Panc1 (cell line): ENCODE results near the gene ZNF808. TPM values are rescaled to one million over a fixed set of nuclear protein-coding genes. Genes with fewer than 3 reads are reported as not detected.
"Not testable (repeated sequence)": the region's sequence is repeated elsewhere in the genome, so short reads cannot be mapped to it uniquely, and the experiment has no call there.

Source experiments
- ATAC-seq: fragments of 200-7000 bp; cut with Tn5 transposase; 2 replicates; pipeline ENCODE4 v1.9.1; 2020; ENCODE audit warnings: mild to moderate bottlenecking, moderate library complexity
- BruUV-seq: library from RNA; stranded (reverse); fragments of 400-500 nt; replicated peaks from 2 replicates; lab custom pipeline; 2021; lab: Mats Ljungman, UMichigan
- CTCF ChIA-PET: fragments of 300-600 bp; sonication (Branson Sonifier 250); formaldehyde crosslinking; loops from one replicate; lab custom pipeline; 2022; ENCODE audit warnings: antibody characterized with exemption; lab: Charles Lee
- POLR2A ChIA-PET: fragments of 300-600 bp; sonication (Branson Sonifier 250); formaldehyde crosslinking; loops from one replicate; lab custom pipeline; 2022; ENCODE audit warnings: antibody characterized with exemption; lab: Charles Lee
- DNase-seq: peaks from one replicate; pipeline ENCODE4 v3.0.0-alpha.2; 2010; ENCODE audit warnings: low read depth, low spot score
- H3K27ac ChIP-seq: 2 replicates; pipeline ENCODE4 v1.5.1; 2011; ENCODE audit warnings: mild to moderate bottlenecking, low read length, inconsistent platforms
- H3K27me3 ChIP-seq: fragments of 200-500 bp; sonication (Bioruptor generic); 2 replicates; pipeline ENCODE4 v1.6.0; 2014; ENCODE audit warnings: low read length, inconsistent platforms; ENCODE audit not compliant: control insufficient read depth, insufficient read depth
- H3K36me3 ChIP-seq: fragments of 200-500 bp; sonication (Bioruptor generic); 2 replicates; pipeline ENCODE4 v1.5.1; 2014; ENCODE audit warnings: inconsistent platforms, mild to moderate bottlenecking, low read length, moderate library complexity; ENCODE audit not compliant: control insufficient read depth, insufficient read depth
- H3K4me1 ChIP-seq: 2 replicates; pipeline ENCODE4 v1.5.1; 2011; ENCODE audit warnings: inconsistent platforms, mild to moderate bottlenecking, low read length, moderate library complexity; ENCODE audit not compliant: control insufficient read depth, insufficient read depth
- H3K4me3 ChIP-seq, 2 experiments: 2 replicates each; pipeline ENCODE4 v1.5.1; 2011 to 2012; ENCODE audit warnings: low read depth in 2 of 2, low read length in 2 of 2, mild to moderate bottlenecking in 2 of 2, inconsistent platforms in 1 of 2, moderate library complexity in 1 of 2
- H3K9me3 ChIP-seq: fragments of 200-500 bp; sonication (Bioruptor generic); 2 replicates; pipeline ENCODE4 v1.5.1; 2014; ENCODE audit warnings: low read depth, mild to moderate bottlenecking, inconsistent platforms, low read length, moderate library complexity; ENCODE audit not compliant: control insufficient read depth, insufficient read depth
- POLR2AphosphoS5 ChIP-seq: IDR thresholded peaks from 2 replicates; pipeline ENCODE4 v1.6.1; 2012; ENCODE audit warnings: mild to moderate bottlenecking, low read depth, low read length, moderate library complexity
- SIN3A ChIP-seq: IDR thresholded peaks from 2 replicates; pipeline ENCODE4 v1.6.1; 2012; ENCODE audit warnings: low read depth, mild to moderate bottlenecking, low read length, moderate library complexity, borderline replicate concordance; ENCODE audit not compliant: insufficient read depth
- TCF7L2 ChIP-seq: IDR thresholded peaks from 2 replicates; pipeline ENCODE4 v1.6.1; 2011; ENCODE audit warnings: mild to moderate bottlenecking, low read depth, low read length, inconsistent platforms
- in situ Hi-C: cut with HindIII; loops from 2 replicates; pipeline ENCODE4 v1.10.0; 2016; ENCODE audit warnings: low sequenced_read_pairs, low pct_unique_long_range_greater_than_20kb
- intact Hi-C: fragments of 100-400 bp; cut with micrococcal nuclease; formaldehyde crosslinking; loops from one replicate; pipeline ENCODE4 v1.10.0; 2022; ENCODE audit not compliant: unreplicated experiment
- total RNA-seq: library from RNA; stranded (reverse); gene quantifications from one replicate; pipeline ENCODE4 v1.2.1, GENCODE V29; 2021; ENCODE audit not compliant: unreplicated experiment
- TF ChIP-seq, protein P1 (sequence below): fragments of 450-650 bp; IDR thresholded peaks from 2 replicates; pipeline ENCODE4 v1.5.1; 2017; ENCODE audit warnings: mild to moderate bottlenecking
- TF ChIP-seq, protein P2 (sequence below), 2 experiments: IDR thresholded peaks; 2 replicates each; pipeline ENCODE4 v1.6.1; 2011 to 2012; ENCODE audit warnings: low read depth in 2 of 2, control low read depth in 1 of 2, low read length in 1 of 2, mild to moderate bottlenecking in 1 of 2, moderate library complexity in 1 of 2; ENCODE audit not compliant: insufficient read depth in 1 of 2

The ZNF808 gene
- total RNA-seq, 1 experiment from 2014 or later, result 19.1 TPM

DNA sequence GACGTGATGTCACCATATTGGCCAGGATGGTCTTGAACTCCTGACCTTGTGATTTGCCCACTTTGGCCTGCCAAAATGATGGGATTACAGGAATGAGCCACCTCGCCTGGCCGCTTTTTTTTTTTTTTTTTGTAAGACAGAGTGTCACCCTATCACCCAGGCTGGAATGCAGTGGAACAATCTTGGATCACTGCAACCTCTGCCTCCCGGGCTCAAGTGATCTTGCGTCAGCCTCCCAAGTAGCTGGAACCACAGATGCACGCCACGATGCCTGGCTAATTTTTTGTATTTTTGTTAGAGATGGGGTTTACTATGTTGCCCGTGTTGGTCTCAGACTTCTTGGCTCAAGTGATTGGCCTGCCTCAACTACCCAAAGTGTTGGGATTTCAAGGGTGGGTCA, 28.9 kb upstream of the ZNF808 start:
- no TSS peak for BruUV-seq
- Histone ChIP-seq H3K4me3 (no peak overlapping the region), H3K36me3 (no peaks in the 10 kb centered on the region), H3K27me3 (no peaks in the 10 kb centered on the region), H3K27ac (no peak overlapping the region), H3K4me1 (no peaks in the 10 kb centered on the region), H3K9me3 (no peaks in the 10 kb centered on the region)
- TF ChIP-seq, protein P1, sequence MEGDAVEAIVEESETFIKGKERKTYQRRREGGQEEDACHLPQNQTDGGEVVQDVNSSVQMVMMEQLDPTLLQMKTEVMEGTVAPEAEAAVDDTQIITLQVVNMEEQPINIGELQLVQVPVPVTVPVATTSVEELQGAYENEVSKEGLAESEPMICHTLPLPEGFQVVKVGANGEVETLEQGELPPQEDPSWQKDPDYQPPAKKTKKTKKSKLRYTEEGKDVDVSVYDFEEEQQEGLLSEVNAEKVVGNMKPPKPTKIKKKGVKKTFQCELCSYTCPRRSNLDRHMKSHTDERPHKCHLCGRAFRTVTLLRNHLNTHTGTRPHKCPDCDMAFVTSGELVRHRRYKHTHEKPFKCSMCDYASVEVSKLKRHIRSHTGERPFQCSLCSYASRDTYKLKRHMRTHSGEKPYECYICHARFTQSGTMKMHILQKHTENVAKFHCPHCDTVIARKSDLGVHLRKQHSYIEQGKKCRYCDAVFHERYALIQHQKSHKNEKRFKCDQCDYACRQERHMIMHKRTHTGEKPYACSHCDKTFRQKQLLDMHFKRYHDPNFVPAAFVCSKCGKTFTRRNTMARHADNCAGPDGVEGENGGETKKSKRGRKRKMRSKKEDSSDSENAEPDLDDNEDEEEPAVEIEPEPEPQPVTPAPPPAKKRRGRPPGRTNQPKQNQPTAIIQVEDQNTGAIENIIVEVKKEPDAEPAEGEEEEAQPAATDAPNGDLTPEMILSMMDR, result no peak
- TF ChIP-seq, protein P2, sequence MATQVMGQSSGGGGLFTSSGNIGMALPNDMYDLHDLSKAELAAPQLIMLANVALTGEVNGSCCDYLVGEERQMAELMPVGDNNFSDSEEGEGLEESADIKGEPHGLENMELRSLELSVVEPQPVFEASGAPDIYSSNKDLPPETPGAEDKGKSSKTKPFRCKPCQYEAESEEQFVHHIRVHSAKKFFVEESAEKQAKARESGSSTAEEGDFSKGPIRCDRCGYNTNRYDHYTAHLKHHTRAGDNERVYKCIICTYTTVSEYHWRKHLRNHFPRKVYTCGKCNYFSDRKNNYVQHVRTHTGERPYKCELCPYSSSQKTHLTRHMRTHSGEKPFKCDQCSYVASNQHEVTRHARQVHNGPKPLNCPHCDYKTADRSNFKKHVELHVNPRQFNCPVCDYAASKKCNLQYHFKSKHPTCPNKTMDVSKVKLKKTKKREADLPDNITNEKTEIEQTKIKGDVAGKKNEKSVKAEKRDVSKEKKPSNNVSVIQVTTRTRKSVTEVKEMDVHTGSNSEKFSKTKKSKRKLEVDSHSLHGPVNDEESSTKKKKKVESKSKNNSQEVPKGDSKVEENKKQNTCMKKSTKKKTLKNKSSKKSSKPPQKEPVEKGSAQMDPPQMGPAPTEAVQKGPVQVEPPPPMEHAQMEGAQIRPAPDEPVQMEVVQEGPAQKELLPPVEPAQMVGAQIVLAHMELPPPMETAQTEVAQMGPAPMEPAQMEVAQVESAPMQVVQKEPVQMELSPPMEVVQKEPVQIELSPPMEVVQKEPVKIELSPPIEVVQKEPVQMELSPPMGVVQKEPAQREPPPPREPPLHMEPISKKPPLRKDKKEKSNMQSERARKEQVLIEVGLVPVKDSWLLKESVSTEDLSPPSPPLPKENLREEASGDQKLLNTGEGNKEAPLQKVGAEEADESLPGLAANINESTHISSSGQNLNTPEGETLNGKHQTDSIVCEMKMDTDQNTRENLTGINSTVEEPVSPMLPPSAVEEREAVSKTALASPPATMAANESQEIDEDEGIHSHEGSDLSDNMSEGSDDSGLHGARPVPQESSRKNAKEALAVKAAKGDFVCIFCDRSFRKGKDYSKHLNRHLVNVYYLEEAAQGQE (IDR thresholded peaks at IDR 0.05; ENCODE audit: insufficient read depth in 1 of 2, low read depth in 2 of 2, low read length in 1 of 2), result no peak
- TF ChIP-seq TCF7L2 (no peak), POLR2AphosphoS5 (no peak), SIN3A (no peak)
- DNase-seq, result no peak
- in situ Hi-C loops (no loop called here), intact Hi-C loops (no loop called here)
- POLR2A ChIA-PET, result interaction anchor here (0.7 kb wide), 1 partner anchor 129 kb away, joined by 6 read pairs; the partner anchor contains the start of gene ZNF880
- ATAC-seq, result no peak
- CTCF ChIA-PET, result no interaction called here

DNA sequence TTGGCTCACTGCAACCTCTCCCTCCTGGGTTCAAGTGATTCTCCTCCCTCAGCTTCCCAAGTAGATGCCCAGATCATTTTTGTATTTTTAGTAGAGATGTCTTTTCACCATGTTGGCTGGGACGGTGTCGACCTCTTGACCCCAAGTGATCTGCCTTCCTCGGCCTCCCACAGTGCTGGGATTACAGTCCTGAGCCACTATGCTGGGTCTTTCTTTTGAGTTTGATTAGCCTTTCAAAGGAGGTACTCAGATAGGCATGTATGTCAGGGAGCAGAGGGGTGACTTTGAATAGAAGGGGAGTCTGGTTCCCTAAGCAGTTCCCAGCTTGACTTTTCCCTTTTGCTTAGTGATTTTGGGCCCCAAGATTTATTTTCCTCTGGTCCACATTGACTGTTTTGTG, 27.0 kb upstream of the ZNF808 start:
- H3K4me3 ChIP-seq, H3K27me3 ChIP-seq, CTCF ChIA-PET, BruUV-seq, H3K9me3 ChIP-seq, intact Hi-C loops, H3K27ac ChIP-seq, ATAC-seq, in situ Hi-C loops, POLR2A ChIA-PET, DNase-seq, H3K36me3 ChIP-seq, H3K4me1 ChIP-seq: not testable (repeated sequence)

DNA sequence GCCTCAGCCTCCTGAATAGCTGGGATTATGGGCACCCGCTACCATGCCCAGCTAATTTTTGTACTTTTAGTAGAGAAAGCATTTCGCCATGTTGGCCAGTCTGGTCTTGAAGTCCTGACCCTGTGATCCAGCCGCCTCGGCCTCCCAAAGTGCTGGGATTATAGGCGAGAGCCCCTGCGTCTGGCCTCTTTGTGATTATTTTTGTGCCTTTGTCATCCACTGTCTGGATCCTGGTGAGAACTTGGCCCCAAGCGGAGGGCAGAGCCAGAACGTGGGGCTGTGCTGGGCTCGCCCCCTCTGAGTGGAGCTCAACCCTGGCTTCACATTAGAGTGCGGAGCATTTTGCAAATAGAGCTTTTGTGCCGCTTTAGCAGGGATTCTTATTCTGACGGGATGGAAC, 26.5 kb upstream of the ZNF808 start:
- H3K27ac ChIP-seq, H3K9me3 ChIP-seq, in situ Hi-C loops, CTCF ChIA-PET, intact Hi-C loops, BruUV-seq, POLR2A ChIA-PET, H3K4me3 ChIP-seq, H3K4me1 ChIP-seq, H3K36me3 ChIP-seq, DNase-seq, ATAC-seq, H3K27me3 ChIP-seq: not testable (repeated sequence)
